ENCODE data around the gene HOXC4.
A peak's percentile ranks its signal among the peaks of the same experiment; 100 is the strongest.

The HOXC4 gene

GRCh38 chr12:54016051-54016450 is 37.6 kb upstream of the HOXC4 start:
- DNase-seq, result no peak

- DNase-seq, result no peak
Measured at GRCh38 chr12:54016478-54016964, 37.1 kb upstream of the HOXC4 start.

GRCh38 chr12:54017027-54017788 is 36.4 kb upstream of the HOXC4 start:
- no peak for DNase-seq

- DNase-seq, result peak; percentile 60
Measured at GRCh38 chr12:54017878-54018467, 35.7 kb upstream of the HOXC4 start.

GRCh38 chr12:54018468-54018984 is 35.1 kb upstream of the HOXC4 start:
- DNase-seq, result no peak

- DNase-seq, result no peak
Measured at GRCh38 chr12:54019091-54019811, 34.4 kb upstream of the HOXC4 start.

- DNase-seq, result no peak
Measured at GRCh38 chr12:54019924-54020590, 33.6 kb upstream of the HOXC4 start.

GRCh38 chr12:54020591-54021405 is 32.8 kb upstream of the HOXC4 start:
- DNase-seq, result no peak

- no peak for DNase-seq
Measured at GRCh38 chr12:54021432-54022013, 32.1 kb upstream of the HOXC4 start.

- DNase-seq, result no peak
Measured at GRCh38 chr12:54022960-54023884, 30.4 kb upstream of the HOXC4 start.

GRCh38 chr12:54024127-54024526 is 29.5 kb upstream of the HOXC4 start:
- no peak for DNase-seq

GRCh38 chr12:54024581-54025305 is 28.9 kb upstream of the HOXC4 start:
- DNase-seq, result no peak

- DNase-seq, result no peak
Measured at GRCh38 chr12:54025499-54026405, 27.9 kb upstream of the HOXC4 start.

GRCh38 chr12:54026640-54027441 is 26.8 kb upstream of the HOXC4 start:
- DNase-seq, result no peak

- no peak for DNase-seq
Measured at GRCh38 chr12:54027442-54027786, 26.2 kb upstream of the HOXC4 start.

- no peak for DNase-seq
Measured at GRCh38 chr12:54028314-54029201, 25.1 kb upstream of the HOXC4 start, which contains the start of gene HOXC6. Gene HOXC6, plus strand, starts transcription at chr12:54028440. Its CDS starts 82 bp downstream, at chr12:54028522.
